GM12865 (cell line): Measurements from ENCODE around the gene HEATR1.

Experiments
- DNase-seq: peaks from one replicate; pipeline ENCODE4 v3.0.0; 2010; ENCODE audit warnings: low read depth
- H3K4me3 ChIP-seq: 2 replicates; pipeline ENCODE4 v1.5.1; 2011; ENCODE audit warnings: mild to moderate bottlenecking, low read depth, low read length, control low read depth
- CTCF ChIP-seq: IDR thresholded peaks from 2 replicates; pipeline ENCODE4 v1.5.1; 2011; ENCODE audit warnings: low read length, control low read depth, low read depth, inconsistent platforms; ENCODE audit not compliant: insufficient read depth; ENCODE audit errors: missing control alignments

Gene HEATR1

GRCh38 chr1:236627727-236628408 is 23.6 kb upstream of the HEATR1 start:
- no peak for TF ChIP-seq CTCF
- no peak overlapping the region for H3K4me3 ChIP-seq
- no peak for DNase-seq

- no peak for TF ChIP-seq CTCF
- DNase-seq = no peak
- no peak overlapping the region for H3K4me3 ChIP-seq
Measured at GRCh38 chr1:236623371-236624166, 19.3 kb upstream of the HEATR1 start.

- no peak for DNase-seq
- TF ChIP-seq CTCF = no peak
- H3K4me3 ChIP-seq = no peak overlapping the region
Measured at GRCh38 chr1:236622407-236622806, 18.1 kb upstream of the HEATR1 start.

- DNase-seq = no peak
- H3K4me3 ChIP-seq = no peak overlapping the region
- TF ChIP-seq CTCF = no peak
Measured at GRCh38 chr1:236619398-236619797, 15.1 kb upstream of the HEATR1 start.

- no peak for TF ChIP-seq CTCF
- no peak overlapping the region for H3K4me3 ChIP-seq
- no peak for DNase-seq
Measured at GRCh38 chr1:236618507-236618906, 14.2 kb upstream of the HEATR1 start.

GRCh38 chr1:236615399-236616148 is 11.3 kb upstream of the HEATR1 start:
- H3K4me3 ChIP-seq = no peak overlapping the region
- TF ChIP-seq CTCF = no peak
- DNase-seq = no peak
